NCI-H128 (cell line): ENCODE data around the gene C11orf91.

Source experiments
- DNase-seq: peaks from one replicate; lab custom pipeline; 2025; ENCODE audit not compliant: unreplicated experiment; lab: John Stamatoyannopoulos, UW

C11orf91 gene

DNA sequence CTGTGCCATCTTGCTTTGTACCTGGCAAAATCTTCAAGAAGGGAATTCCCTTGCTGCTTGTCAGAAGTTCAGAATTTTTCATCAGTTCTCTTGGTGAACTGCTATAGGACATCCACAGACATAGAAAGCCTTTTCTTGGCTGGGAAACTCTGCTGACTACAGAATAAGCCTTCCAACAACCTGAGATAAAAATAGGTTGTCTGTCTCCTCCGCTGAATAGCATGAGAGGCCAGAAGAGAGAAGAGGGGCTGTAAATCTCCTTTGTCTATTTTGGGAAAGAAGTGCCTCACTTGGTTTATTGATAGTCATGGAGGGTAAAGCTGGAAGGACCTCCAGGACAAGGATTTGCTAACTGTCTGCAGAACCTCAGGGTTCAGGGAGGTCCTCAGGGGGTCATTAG is 48.2 kb downstream of the C11orf91 start:
- DNase-seq, result no peak

DNA sequence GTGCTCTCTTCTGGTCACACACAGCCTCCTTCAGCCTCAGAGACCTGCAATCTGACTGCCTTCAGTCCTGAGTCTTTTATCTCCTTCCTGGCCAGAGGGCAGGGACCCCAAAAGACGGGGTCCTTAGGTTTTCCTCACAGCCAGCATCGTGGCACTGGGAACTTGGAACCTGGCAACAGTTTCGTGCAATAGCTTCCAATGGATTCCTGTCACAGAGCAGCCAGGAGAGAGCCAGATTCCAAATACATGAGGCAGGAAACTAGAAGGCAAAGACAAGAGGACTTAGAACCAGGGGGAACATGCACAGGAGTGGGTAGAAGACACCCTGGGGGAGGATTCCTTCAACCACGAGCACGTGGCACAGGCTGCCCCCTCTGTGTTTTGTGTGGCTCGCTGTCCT is 48.6 kb downstream of the C11orf91 start:
- no peak for DNase-seq

DNA sequence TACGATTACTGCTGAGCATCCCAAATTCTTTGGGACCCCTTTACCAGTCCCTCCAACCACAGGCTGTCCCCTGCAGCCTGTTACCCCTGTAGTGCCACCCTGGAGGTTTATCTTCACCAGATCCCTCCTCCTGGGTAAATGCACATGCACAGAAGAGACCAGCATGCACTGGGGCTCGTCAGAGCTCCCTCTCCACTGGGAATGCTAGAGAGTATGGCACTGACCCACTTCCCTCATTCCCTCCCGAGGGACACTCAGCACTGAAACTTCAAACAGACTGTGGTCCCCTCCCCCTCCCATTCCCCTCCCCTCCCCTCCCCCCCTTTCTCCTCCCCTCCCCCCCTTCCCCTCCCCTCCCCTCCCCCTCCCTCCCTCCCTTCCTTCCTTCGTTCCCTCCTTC is 49.1 kb downstream of the C11orf91 start:
- no peak for DNase-seq

DNA sequence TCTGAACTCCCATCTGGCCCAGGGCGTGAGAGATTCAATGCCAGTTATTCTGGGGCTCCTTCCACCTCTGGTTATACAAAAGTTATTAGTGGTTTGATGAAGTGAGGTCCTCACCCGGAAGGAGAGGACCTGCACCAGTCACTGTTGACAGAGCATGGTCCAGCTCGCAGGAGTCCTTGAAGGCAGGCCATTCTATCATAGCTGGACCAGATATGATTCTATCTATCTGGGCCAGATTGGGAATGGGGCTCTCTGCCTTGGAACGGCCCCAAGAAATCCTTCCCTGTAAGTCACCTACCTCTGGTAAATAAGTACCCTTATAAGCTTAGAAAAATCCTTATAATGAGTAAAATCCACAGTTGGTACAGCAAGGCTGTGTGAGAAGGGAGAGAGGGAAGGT is 50.7 kb downstream of the C11orf91 start:
- DNase-seq, result no peak
